KOPT-K1 (cell line): ENCODE results near the gene SGIP1.

ENCODE experiments used
- H3K27ac ChIP-seq: fragments of 200-600 bp; sonication (generic); 2 replicates; pipeline ENCODE4 v1.5.1; 2016; ENCODE audit warnings: antibody characterized with exemption, mild to moderate bottlenecking, low read depth, low read length; ENCODE audit not compliant: poor library complexity, severe bottlenecking
- H3K36me3 ChIP-seq: fragments of 200-600 bp; sonication (generic); 2 replicates; pipeline ENCODE4 v1.5.1; 2017; ENCODE audit warnings: antibody characterized with exemption, mild to moderate bottlenecking, low read length, moderate library complexity; ENCODE audit not compliant: insufficient read depth
- H3K9me3 ChIP-seq: fragments of 200-600 bp; sonication (generic); 2 replicates; pipeline ENCODE4 v1.5.1; 2017; ENCODE audit warnings: antibody characterized with exemption, low read length, mild to moderate bottlenecking; ENCODE audit not compliant: insufficient read depth, poor library complexity, severe bottlenecking

Gene SGIP1

DNA sequence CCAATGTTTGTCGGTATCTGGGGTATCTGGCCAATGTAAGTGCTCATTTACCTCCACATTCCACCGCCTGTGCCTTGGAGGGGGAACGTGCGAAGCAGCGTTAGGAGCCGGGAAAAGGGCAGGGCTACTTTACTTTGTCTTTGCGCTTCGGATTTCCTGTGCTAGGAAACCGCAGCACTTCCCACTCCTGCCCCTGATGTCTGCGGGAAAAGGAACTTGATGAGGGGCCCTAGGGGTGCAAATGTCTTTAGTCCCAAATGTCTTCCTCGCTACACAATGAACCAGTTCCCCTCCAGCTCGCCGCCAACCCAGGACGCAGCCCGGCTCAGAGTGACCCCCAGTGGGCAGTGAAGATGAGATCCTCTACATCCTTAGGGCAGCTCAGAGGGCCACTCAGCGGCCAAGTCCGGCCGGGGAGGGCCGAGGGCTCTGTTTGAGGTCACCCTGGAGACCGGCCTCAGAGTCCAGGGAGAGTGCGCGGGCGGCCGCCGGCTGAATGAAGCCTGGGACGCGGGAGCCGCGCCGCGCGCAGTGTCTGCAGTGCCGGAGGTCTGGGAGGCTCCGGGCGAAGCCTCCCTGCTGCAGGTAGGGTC is 218.1 kb downstream of the SGIP1 start, which contains the start of gene DYNLT5:
TSS of gene DYNLT5 (plus strand) at position 460 of the 593 bp plus-strand sequence. CDS start 2,200 bp downstream, outside the sequence.
- H3K36me3 ChIP-seq: no peaks in the 10 kb centered on the region
- no peaks in the 10 kb centered on the region for H3K9me3 ChIP-seq
- no peak within 1 kb of the TSS for H3K27ac ChIP-seq

- Histone ChIP-seq H3K36me3 (no peaks in the 10 kb centered on the region), H3K27ac (no peak overlapping the region), H3K9me3 (no peaks in the 10 kb centered on the region)
Measured at GRCh38 chr1:66752671-66753371, 218.9 kb downstream of the SGIP1 start.

DNA sequence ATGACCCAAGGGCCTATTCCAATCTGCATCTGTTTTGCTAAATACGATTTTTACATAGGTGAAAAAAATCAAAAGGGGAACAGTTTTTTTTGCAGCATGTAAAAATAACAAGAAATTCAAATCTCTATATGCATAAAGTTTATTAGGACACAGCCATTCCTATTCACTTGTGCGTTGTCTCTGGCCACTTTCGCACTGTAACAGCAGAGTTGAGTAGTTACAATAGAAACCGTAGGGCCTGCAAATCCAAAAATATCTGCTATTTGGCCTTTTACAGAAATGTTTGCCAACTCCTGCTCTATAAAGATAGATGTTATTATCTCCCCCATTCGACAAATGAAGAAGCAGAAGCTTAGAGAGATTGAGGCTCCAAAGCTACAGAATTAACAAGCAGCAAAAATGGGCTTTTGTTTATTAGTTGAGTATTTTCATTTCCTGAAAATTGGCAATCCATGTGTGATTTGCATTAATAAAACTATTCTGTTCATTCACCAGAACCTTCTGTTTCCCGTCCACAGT is 223.8 kb downstream of the SGIP1 start:
- no peak overlapping the region for H3K27ac ChIP-seq
- no peaks in the 10 kb centered on the region for H3K9me3 ChIP-seq
- H3K36me3 ChIP-seq: no peaks in the 10 kb centered on the region

DNA sequence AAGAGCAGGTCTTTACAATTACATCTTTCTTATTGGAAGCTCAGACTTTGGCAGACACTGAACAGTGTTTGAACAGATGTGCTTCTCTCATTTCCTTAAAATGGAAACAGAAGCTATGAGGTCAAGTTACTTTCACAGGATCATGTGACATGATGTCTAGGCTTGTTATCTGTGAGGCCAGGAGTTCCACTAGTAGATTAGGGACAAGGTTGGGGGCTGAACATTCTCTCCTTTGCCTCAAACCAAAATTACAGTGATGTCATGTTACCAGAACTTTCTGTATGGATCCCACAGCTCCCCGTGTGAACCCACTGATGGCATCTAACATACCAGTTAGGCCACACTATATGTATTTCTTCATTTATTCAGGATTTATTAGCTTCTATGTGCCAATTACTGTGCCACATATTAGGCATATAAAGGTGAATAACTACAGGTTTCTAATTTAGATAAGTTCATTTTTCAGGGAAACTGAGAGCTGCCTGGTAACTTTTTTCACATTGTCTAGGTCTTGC is 224.3 kb downstream of the SGIP1 start:
- H3K9me3 ChIP-seq: no peaks in the 10 kb centered on the region
- H3K36me3 ChIP-seq: no peaks in the 10 kb centered on the region
- no peak overlapping the region for H3K27ac ChIP-seq

- H3K9me3 ChIP-seq: no peaks in the 10 kb centered on the region
- no peak overlapping the region for H3K27ac ChIP-seq
- H3K36me3 ChIP-seq: no peaks in the 10 kb centered on the region
Measured at GRCh38 chr1:66760506-66760905, 226.6 kb downstream of the SGIP1 start.

- H3K9me3 ChIP-seq: no peaks in the 10 kb centered on the region
- no peak overlapping the region for H3K27ac ChIP-seq
- H3K36me3 ChIP-seq: no peaks in the 10 kb centered on the region
Measured at GRCh38 chr1:66761221-66761620, 227.3 kb downstream of the SGIP1 start.

GRCh38 chr1:66764994-66765578 is 231.1 kb downstream of the SGIP1 start:
- Histone ChIP-seq H3K36me3 (no peaks in the 10 kb centered on the region), H3K9me3 (no peaks in the 10 kb centered on the region), H3K27ac (no peak overlapping the region)

DNA sequence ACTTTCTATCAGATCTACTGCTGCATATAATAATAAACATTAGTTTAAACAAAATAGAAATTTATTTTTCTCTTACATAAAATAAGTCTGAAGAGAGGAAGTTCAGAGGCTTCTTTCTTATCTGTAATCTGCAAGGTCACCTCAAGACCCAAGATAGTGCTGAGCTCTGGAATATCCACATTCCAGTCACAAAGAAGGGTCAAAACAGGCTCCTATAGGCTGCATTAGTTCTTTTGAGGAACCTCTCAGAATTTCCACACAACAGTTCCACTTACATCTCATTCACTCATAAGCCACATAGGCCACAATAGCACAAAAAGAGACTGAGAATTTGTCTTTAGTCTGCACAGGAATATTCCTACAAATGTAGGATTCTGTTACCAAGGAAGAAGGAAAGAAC is 233.7 kb downstream of the SGIP1 start:
- Histone ChIP-seq H3K36me3 (no peaks in the 10 kb centered on the region), H3K9me3 (no peaks in the 10 kb centered on the region), H3K27ac (no peak overlapping the region)

GRCh38 chr1:66768965-66769364 is 235.0 kb downstream of the SGIP1 start:
- H3K27ac ChIP-seq: no peak overlapping the region
- H3K36me3 ChIP-seq: no peaks in the 10 kb centered on the region
- no peaks in the 10 kb centered on the region for H3K9me3 ChIP-seq

DNA sequence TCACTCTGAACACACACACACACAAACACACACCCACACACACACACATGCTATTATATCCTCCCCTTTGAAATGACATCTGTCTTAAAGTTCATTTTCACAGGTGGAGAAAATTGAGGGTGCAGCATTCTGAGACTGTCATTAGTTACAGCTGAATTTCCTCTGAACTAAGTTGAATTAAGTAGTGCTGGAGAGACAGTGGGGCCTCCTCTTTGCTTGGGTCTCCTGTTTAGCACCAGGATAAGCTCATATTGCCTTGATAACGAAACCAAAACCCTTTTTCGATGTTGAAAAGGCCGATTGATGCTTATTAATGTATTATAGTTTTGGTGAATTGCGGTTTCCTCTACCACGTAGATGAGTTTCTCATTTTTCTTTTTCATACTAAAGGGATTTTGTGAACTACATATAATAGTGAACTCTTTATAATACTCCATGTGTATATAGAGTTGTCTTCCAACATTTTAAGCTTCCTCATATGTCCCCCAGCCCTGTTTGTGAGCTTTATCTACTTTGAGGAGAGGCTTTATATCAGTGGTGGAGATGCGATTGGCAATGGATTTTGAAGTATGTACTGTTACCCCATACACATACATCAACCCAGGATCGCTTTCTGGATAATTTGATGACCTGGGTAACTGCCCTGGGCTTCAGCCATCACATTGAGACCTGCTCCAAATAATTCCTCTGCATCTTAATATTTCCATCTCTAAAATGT is 235.7 kb downstream of the SGIP1 start:
- H3K36me3 ChIP-seq: no peaks in the 10 kb centered on the region
- no peak overlapping the region for H3K27ac ChIP-seq
- H3K9me3 ChIP-seq: no peaks in the 10 kb centered on the region

- Histone ChIP-seq H3K27ac (no peak overlapping the region), H3K9me3 (no peaks in the 10 kb centered on the region), H3K36me3 (no peaks in the 10 kb centered on the region)
Measured at GRCh38 chr1:66770240-66770639, 236.3 kb downstream of the SGIP1 start.

DNA sequence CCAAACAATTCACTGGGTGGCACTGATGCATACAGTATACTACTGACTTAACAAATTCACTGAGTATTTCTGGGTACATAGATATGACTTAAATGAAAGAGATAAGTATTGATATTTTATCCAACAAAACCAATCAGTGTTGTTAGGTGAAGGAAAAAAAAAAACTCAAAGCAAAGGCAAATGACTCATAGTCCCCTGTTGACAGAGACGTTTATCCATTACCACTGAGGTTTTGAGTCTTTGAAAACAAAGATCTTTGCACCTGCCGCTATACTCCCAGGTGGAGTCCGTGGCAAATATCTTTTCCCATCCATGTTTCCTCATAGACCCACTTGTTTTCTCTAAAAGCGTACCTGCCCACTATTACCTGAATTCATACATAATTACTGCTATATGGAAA is 236.7 kb downstream of the SGIP1 start:
- Histone ChIP-seq H3K27ac (no peak overlapping the region), H3K36me3 (no peaks in the 10 kb centered on the region), H3K9me3 (no peaks in the 10 kb centered on the region)

DNA sequence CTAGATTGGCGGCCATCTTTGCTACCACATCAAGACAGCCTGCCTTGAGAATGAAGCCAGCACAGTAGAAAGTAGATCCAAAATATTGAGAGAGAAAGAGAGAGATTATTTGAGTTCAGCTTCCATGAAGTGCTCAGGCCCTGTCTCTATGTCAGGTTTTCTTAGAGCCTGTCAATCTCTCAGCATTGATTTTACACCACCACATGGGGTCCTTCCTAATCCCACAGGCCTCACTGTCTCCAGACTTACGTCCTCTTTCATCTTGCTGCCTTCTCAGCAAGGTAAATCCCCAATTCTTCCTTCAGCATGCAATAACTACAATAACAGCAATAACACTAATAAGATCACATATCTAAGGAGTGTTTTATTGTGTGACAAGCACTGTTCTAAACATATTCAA is 239.3 kb downstream of the SGIP1 start:
- no peaks in the 10 kb centered on the region for H3K36me3 ChIP-seq

GRCh38 chr1:66774438-66774837 is 240.5 kb downstream of the SGIP1 start:
- no peaks in the 10 kb centered on the region for H3K36me3 ChIP-seq
- no peaks in the 10 kb centered on the region for H3K9me3 ChIP-seq
- H3K27ac ChIP-seq: no peak overlapping the region

More for the DNA sequence above, 239.3 kb downstream of the SGIP1 start:
- Histone ChIP-seq H3K9me3 (no peaks in the 10 kb centered on the region), H3K27ac (no peak overlapping the region)

GRCh38 chr1:66775646-66776045 is 241.7 kb downstream of the SGIP1 start:
- Histone ChIP-seq H3K36me3 (no peaks in the 10 kb centered on the region), H3K27ac (no peak overlapping the region), H3K9me3 (no peaks in the 10 kb centered on the region)
